CD1c-positive myeloid dendritic cell (primary cell): ENCODE data around the gene PXK.
"Not testable (repeated sequence)": the region's sequence is repeated elsewhere in the genome, so short reads cannot be mapped to it uniquely, and the experiment has no call there.

Experiments
- DNase-seq: peaks from one replicate; pipeline ENCODE4 v3.0.0-alpha.2; 2016; ENCODE audit errors: extremely low spot score

Gene PXK

GRCh38 chr3:58332575-58333188, at the start of gene PXK:
Gene PXK (plus strand): TSS chr3:58332892. CDS start chr3:58332989, 97 bp downstream.
- peak; percentile 89 for DNase-seq

- no peak for DNase-seq
Measured at GRCh38 chr3:58285334-58285733, 47.4 kb upstream of the PXK start.

DNA sequence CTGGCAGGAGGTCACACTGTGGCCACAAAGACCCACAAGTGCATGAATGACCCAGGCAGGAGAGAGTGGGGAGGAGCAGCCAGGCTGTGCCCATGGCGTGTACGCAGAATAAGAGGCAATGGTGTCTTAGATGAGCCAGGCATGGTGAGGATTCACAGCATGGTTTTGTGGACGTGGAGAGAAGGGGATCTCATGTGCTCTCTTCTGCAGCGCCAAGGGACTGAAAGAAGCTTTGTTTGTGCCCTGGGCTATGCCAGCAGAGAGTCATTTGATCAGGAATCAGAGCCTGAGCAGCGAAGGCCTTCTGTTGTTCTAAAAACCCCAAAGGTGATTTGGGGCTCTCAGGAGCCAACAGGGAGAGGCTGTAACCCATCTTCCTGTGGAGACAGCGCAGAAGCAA, 45.3 kb upstream of the PXK start:
- DNase-seq, result no peak

DNA sequence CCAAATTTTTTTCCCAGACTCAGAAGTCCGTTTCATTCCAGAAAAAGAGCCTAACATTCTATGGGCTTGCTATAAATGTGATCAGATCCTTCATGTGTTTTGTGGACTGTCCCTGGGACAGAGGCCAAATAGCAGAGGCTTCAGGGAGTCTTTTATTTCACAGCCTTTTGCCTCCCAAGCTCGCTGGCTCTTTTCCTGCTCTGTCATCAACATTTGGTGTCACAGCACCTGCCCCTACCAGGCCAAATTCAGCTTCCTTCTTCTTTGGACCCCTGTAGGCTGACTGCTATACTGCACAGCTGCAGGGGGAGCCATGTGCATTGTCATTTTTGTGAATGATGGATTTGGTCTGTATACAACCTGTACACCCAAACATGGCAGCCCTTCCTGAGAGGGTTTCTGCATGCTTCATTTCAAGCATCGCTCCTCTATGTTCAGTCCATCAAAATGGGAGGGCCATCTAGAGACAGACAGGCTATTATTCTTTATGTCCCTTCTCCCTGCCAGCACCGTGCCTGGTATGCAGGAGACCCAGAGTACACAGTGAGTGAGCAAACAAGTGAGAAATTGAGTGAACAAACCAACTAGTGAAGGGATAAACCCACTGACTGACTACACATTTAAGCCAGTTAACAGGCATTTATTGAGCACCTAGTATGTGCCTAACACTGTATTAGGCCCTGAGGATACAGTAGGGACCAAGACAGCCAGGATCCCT, 44.5 kb upstream of the PXK start:
- no peak for DNase-seq

- DNase-seq, result not testable (repeated sequence)
Measured at GRCh38 chr3:58288964-58289613, 43.6 kb upstream of the PXK start.

- DNase-seq, result not testable (repeated sequence)
Measured at GRCh38 chr3:58290446-58290845, 42.2 kb upstream of the PXK start.

DNA sequence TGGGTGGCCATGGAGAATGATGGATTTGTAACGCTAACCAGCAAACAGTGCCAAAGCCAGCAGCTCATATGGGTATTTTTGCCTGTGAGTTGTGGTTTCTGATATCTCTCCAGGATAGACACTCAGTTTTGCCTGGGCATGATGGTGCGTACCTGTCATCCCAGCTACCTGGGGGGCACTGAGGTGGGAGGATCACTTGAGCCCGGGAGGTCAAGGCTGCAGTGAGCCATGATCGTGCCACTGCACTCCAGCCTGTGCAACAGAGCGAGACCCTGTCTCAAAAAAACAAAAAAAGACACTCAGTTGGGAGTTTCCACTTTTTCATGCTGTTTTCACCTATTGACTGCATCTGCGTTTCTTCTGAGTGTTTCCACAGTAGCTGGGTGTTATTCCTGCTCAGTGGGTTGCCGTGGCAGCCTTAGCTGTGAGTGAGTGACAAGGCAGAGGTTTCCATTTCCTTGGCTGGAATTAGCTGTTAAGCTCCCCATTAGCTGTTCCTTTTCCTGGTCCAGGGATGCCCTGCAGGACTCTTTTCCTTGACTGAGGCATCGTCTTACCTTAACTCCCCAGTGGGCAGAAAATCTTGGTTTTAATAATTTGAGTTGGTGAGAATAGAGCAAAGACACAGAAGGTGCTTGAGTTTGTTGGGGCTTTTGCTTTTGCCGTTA, 40.9 kb upstream of the PXK start:
- no peak for DNase-seq

- no peak for DNase-seq
Measured at GRCh38 chr3:58292866-58293265, 39.8 kb upstream of the PXK start.

GRCh38 chr3:58293516-58293915, 39.2 kb upstream of the PXK start:
- DNase-seq, result no peak

- DNase-seq, result no peak
Measured at GRCh38 chr3:58296269-58296668, 36.4 kb upstream of the PXK start.

DNA sequence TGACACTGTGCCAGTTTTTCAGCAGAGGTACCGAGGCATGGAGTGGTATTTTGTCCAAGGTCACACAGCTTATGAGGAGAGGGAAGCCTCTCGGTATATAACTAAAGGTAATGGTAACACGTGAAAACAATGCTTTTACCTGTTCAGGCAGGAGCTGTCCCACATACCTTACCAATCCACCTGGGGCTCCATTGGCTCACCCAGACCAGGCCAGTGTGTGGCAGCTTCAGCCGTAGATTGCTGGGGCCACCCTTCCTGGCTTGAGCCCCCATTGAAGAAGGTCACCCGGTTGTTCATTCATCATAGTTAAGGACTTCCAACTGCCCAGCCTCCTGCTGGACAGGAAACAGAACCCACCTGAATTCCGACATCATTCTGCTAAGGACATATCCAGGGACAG, 35.8 kb upstream of the PXK start:
- DNase-seq, result no peak

- DNase-seq, result no peak
Measured at GRCh38 chr3:58298190-58298589, 34.5 kb upstream of the PXK start.

- no peak for DNase-seq
Measured at GRCh38 chr3:58299075-58299474, 33.6 kb upstream of the PXK start.

DNA sequence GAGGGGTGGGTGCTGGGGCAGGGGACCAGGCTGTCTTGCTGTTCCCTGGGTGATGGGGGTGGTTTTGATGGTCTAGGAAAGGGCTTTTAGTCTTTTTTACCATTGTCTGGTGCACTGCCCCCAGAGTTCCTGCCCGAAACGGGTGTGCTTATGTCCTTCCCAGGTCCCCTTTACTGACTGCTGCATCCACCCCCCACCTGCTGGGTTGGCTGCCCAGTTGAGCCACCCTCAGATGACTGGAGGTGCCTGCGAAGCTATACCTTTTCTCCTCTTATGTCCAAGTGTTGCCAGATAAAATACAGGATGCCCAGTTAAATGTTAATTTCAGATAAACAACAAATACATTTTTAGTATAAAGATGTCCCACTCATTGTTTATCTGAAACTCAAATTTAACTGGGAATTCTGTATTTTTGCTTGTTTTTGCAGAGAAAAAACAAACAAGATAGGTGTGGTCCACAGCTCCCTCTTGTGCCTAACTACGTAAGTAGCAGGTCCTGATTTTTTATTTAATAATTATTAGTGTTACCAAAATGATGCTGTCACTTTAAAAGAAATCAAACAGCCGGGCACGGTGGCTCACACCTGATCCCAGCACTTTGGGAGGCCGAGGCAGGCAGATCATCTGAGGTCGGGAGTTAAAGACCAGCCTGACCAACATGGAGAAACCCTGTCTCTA, 32.7 kb upstream of the PXK start:
- peak; percentile 40 for DNase-seq

- peak; percentile 100 for DNase-seq
Measured at GRCh38 chr3:58305882-58306711, 26.6 kb upstream of the PXK start, which contains the start of the genes HTD2 and RPP14. Gene HTD2 (plus strand): TSS chr3:58306520. CDS start chr3:58317614, 11,094 bp downstream. Gene RPP14 (plus strand): TSS chr3:58306245. CDS start chr3:58310330, 4,085 bp downstream.

DNA sequence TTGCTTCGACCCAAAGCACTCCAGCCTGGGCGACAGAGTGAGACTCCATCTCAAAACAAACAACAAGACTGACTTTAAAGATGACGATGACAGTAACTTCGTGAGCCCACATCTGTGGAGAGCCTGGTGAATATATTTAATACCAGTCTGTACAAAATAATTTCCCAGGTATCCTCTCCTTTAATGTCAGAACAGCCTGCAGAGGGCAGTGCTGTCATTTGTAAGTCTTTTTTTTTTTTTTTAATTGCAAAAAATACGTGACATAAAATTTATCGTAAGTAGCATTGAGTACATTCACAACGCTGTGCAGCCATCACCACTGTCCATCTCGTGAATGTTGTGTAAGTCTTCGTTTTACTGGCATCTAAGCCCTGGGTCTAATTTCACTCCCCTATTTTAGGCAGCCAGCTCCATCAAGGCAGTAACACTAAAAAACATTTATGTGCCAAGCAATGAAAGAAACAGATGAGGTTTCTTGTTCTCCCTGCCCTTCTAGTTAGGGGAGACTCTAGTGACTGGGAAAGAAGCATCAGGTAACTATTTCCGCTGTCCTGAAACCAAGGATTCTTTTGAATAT, 25.0 kb upstream of the PXK start:
- peak; percentile 46 for DNase-seq

DNA sequence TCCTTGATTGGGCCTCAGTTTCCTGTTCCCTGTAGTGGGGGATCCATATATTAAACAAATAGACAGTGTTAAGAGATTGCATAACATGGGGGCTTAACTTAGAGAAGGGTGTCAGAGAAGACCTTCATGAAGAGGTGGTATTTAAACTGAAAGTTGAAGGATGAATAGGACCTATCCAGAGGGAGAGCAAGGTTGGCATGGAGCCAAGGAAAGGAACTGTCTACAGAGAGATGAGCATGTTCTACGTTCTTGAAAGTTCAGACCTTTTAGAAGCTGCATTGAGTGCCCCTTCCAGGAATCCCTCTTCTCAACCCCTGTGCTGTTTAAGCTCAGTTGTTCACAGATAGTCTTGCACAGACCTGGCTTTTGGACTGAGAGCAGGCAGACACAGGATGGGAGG, 24.0 kb upstream of the PXK start:
- no peak for DNase-seq

- peak; percentile 65 for DNase-seq
Measured at GRCh38 chr3:58317811-58318210, 14.9 kb upstream of the PXK start.

- no peak for DNase-seq
Measured at GRCh38 chr3:58321791-58322190, 10.9 kb upstream of the PXK start.

GRCh38 chr3:58322793-58323192, 9.9 kb upstream of the PXK start:
- DNase-seq, result no peak
